Measurements from ENCODE around the gene LRRC56.
"Not testable (repeated sequence)": the region's sequence is repeated elsewhere in the genome, so short reads cannot be mapped to it uniquely, and the experiment has no call there.

LRRC56 gene

GRCh38 chr11:560305-561147, 23.2 kb downstream of the LRRC56 start, which contains the start of the genes LMNTD2 and RASSF7:
Gene LMNTD2, minus strand, starts transcription at chr11:560738. Its CDS starts 22 bp downstream, at chr11:560716.
Gene RASSF7, plus strand, starts transcription at chr11:560970. Its CDS starts 799 bp downstream, at chr11:561769.
- DNase-seq = peak; percentile 94

GRCh38 chr11:561148-562003, 24.0 kb downstream of the LRRC56 start:
- DNase-seq = no peak

- DNase-seq = no peak
Measured at GRCh38 chr11:562046-562645, 24.8 kb downstream of the LRRC56 start.

DNA sequence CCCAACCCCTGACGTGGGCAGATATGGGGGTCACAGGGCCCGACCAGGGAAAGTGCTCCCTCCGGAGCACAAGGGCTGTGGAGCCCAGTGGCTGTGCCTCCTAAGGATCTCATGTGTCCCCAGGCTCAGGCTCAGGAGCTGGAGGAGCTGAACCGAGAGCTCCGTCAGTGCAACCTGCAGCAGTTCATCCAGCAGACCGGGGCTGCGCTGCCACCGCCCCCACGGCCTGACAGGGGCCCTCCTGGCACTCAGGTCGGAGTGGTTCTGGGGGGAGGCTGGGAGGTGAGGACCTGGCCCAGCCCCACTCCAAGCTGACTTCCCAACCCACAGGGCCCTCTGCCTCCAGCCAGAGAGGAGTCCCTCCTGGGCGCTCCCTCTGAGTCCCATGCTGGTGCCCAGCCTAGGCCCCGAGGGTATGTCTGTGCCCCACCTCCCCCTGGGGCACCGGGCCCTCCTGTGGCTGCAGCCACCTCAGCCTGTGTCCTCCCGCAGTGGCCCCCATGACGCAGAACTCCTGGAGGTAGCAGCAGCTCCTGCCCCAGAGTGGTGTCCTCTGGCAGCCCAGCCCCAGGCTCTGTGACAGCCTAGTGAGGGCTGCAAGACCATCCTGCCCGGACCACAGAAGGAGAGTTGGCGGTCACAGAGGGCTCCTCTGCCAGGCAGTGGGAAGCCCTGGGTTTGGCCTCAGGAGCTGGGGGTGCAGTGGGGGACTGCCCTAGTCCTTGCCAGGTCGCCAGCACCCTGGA, 25.9 kb downstream of the LRRC56 start:
- DNase-seq = no peak

- DNase-seq = no peak
Measured at GRCh38 chr11:563812-564578, 26.7 kb downstream of the LRRC56 start.

DNA sequence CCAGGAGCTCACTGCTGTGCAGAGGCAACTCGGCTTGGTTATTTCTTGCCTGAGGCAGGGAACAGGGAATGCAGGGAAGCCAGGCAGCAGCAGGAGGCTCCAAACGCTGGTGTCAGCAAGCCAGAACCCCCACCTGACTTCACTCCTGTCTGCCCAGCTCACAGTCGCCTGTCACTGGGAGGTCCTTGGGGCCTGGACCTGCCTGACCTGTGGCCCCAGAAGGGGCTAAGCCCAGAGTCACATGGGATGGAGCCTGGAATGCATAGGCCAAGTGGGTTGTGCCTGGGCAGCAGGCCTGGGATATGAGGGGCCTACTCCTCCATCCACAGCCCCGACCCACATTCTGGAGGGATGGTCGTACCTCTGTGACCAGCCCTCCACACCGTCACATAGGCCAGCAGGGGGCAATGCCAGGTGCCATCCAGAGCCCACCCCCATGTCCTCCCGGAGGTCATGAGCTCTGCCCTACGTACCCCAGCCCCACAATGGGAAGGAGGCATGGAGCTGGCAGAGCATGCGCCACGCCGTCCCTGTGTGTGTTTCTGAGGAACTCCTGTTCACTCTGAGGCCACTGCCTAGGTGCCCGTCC, 28.7 kb downstream of the LRRC56 start:
- DNase-seq = no peak

DNA sequence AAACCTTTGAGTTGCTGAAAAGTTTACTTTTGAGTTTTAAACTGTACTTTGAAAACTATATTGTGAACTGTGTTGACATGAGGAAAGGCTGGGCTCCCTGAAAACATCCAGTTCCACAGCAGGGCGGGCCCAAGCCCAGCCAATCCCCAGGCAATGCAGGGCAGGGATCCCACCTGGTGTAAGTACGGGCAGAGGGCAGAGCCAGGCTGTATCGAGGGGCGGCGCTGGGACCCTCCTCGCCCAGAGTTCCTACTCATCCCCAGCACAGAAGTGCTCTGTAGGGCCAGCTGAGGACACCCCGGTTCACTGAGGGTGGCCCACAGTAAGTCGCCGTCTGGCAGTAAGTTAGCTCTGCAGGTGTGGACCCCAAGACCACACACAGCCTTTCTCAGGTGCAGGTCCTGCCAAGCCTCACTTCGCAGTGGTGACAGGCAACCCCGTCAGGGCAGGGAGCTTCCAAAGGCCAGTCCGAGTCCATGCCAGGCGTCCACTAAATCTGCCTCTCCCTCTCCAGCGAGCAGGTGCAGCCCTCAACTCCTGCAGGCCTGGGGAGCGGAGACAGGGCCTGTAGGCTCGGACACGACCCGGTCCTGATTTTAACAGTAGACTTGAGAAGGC, 29.8 kb downstream of the LRRC56 start:
- DNase-seq = no peak

DNA sequence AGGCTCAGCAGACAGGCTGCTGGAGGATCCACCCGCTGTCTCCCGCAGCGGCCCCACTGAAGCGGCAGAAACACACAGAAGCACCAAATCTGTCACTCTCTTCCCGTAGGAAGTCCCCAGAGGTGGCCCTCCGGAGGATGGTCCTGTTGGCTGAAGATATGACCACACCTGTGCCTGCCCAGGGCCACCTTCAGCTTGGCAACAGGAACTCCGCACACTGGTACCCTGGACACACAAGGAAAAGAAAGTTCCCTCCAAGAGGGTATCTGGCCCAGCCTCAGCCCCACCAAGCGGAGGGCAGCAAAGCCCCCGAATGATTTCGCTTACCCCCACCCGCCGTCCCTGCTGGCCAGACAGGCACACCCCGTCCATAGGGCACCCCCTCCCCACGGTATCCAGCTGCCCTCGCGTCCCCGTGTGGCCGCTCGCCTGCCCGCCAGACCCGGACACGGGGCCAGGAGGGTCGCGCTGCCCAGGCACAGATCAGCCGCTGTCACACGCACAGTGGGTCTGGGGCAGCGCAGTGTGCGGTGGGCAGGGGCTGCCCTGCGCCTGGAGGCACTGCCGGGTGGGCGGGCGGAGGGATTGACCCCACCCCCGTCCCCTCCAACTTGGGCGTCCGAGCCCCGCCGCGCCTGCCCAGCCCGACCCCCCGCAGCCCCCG, 30.4 kb downstream of the LRRC56 start:
- DNase-seq = no peak

GRCh38 chr11:568306-569157, 31.2 kb downstream of the LRRC56 start:
- peak; percentile 93 for DNase-seq

GRCh38 chr11:569158-569885, 32.0 kb downstream of the LRRC56 start:
- DNase-seq = no peak

GRCh38 chr11:571802-572185, 34.5 kb downstream of the LRRC56 start:
- no peak for DNase-seq

GRCh38 chr11:573146-573759, 35.9 kb downstream of the LRRC56 start:
- DNase-seq = no peak

DNA sequence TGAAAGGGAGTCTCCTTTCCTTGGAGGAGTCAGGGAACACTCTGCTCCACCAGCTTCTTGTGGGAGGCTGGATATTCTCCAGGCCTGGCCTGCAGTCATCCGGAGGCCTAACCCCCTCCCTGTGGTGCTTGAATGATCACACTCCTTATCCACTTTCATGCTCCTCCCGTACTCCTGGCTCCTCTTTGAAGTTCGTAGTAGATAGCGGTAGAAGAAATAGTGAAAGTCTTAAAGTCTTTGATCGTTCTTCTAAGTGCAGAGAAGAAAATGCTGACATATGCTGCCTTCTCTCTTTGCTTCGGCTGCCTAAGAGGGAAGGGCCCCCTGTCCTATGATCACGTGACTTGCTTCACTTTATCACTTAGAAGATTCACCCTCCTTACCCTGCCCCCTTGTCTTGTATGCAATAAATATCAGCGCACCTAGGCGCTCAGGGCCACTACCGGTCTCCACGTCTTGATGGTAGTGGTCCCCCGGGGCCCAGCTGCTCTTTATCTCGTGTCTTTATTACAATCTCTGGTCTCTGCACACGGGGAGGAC, 36.8 kb downstream of the LRRC56 start:
- not testable (repeated sequence) for DNase-seq

DNA sequence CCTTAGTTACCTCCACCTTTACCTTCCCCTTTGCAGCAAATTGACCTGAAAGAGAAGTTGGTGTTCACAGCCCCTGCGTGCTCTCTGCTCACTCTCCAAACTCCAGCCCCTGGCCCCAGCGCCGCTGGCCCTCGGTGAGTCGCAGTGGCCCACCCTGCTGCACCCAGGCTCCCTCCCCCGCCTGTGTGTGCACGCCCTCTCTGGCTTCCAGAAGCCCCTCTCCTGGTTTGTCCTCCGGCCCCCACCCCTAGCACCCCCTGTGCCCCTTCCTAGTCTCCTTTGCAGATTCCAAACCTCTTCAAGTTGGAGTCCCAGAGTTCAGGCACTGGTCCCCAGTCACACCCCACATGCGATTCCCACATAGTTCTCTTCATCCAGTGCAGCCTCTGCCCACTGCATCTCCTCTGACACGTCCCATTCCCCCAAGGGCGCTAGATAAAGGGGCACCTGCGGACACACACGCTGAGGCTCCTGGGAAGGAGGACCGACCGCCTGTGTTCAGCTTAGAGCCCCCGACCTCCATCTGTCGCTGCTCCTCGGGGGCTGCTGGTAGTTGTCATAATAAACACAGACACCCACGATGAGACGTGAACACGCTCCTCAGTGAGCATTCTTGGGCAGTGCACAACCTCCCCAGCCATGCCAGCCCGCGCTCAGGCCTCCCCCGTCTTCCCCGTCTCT, 37.4 kb downstream of the LRRC56 start:
- no peak for DNase-seq

DNA sequence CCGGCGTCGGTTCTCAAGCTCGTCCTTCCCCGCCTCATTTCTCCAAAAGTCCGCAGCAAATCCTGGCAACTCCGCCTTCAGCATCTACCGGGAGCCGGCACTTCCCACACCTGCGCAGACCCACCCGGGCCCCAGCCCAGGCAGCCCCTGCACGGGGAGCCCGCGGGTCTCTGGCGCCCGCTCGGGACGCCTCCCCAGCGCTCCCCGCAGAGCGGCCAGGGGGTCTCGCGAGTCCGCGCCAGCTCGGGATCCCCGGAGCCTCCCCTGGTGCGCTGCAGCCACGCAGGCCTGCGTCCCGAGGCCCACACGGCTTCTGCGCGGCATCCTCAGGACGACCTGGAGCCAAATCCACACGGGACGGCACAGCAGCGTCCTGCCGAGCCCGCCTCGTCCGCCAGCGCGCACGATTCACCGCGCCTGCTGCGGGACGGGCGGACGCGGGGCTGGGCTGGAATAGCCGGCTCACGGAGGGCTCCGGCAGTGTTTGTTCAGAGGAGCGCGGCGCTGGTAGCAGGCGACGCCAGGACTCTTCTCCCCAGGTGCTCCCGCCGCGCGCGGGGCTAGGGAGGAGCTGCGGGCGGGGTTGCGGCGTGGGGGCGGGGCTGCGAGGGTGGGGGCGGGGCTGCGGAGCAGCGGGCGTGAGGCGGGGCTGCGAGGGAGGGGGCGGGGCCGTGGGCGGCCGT, 38.1 kb downstream of the LRRC56 start:
- no peak for DNase-seq

DNA sequence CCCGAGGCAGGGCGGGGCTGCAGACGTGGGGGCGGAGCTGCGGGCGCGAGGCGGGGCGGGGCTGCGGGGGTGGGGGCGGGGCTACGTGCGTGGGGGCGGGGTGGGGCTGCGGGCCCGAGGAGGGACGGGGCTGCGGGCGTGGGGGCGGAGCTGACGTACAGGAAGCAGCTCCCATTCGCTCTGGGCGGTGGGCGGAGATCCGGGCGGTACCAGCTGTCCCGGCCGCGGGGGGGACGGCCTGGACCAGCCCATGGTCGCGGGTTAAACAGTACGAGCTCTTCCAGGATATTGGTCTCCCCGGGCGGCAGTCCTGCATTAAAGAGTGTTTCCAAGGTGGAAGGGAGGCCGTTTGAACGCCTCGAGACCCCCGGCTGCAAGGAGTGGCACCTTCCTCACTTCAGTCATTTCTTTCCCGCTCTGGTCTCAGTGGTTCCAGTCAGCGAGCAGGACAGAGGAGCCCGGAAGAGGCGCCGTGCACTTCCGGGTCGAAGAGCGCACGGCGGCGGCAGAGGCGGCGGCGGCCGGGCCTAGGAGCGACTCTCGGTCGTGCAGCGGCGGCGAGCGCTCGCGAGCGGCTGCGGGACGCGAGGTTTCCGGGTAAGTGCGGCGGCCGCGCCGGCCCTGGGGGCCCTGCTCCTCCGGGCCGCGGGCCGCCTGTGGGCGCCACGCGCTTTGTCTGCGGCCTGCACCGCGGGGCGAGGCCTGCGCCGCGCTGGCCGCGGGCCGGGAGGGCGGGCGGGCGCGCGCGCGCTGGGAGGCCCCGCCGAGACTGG, 38.9 kb downstream of the LRRC56 start, which contains the start of gene PHRF1:
Gene PHRF1, plus strand, starts transcription at position 475 of the 773 bp plus-strand sequence. CDS start 5,043 bp downstream, outside the sequence.
- DNase-seq = peak; percentile 95
